Osteoblast (primary cell): ENCODE data around the gene SCUBE3. TPM values are rescaled to one million over a fixed set of nuclear protein-coding genes. Genes with fewer than 3 reads are reported as not detected.

Experiments used
- DNase-seq: peaks from one replicate; pipeline ENCODE4 v3.0.0; 2011; ENCODE audit warnings: low spot score, mixed read lengths; ENCODE audit not compliant: insufficient read length; ENCODE audit errors: missing footprints
- H2AFZ ChIP-seq: 2 replicates; pipeline ENCODE4 v1.6.0; 2011; ENCODE audit warnings: mild to moderate bottlenecking, low read length
- H3K27ac ChIP-seq: 2 replicates; pipeline ENCODE4 v1.5.1; 2011; ENCODE audit warnings: mild to moderate bottlenecking, low read depth, low read length, moderate library complexity
- H3K27me3 ChIP-seq: 2 replicates; pipeline ENCODE4 v1.6.0; 2012; ENCODE audit warnings: mild to moderate bottlenecking, control low read depth, inconsistent platforms, low read length, moderate library complexity; ENCODE audit not compliant: insufficient read depth
- H3K36me3 ChIP-seq: 2 replicates; pipeline ENCODE4 v1.5.1; 2011; ENCODE audit warnings: mild to moderate bottlenecking, low read length, control low read depth, moderate library complexity; ENCODE audit not compliant: insufficient read depth
- H3K4me1 ChIP-seq: 2 replicates; pipeline ENCODE4 v1.5.1; 2011; ENCODE audit warnings: mild to moderate bottlenecking, low read length, control low read depth, moderate library complexity; ENCODE audit not compliant: insufficient read depth
- H3K4me2 ChIP-seq: 2 replicates; pipeline ENCODE4 v1.6.0; 2011; ENCODE audit warnings: mild to moderate bottlenecking, low read length; ENCODE audit not compliant: insufficient read depth
- H3K4me3 ChIP-seq: fragments of 200-600 bp; sonication (generic); 3 replicates; pipeline ENCODE4 v1.5.1; 2012; ENCODE audit warnings: mild to moderate bottlenecking, low read length, inconsistent platforms; ENCODE audit not compliant: insufficient read depth
- H3K79me2 ChIP-seq: 2 replicates; pipeline ENCODE4 v1.6.0; 2012; ENCODE audit warnings: mild to moderate bottlenecking, low read length, control low read depth, inconsistent platforms; ENCODE audit not compliant: insufficient read depth
- H3K9me3 ChIP-seq: 2 replicates; pipeline ENCODE4 v1.5.1; 2011; ENCODE audit warnings: low read depth, low read length, control low read depth
- H4K20me1 ChIP-seq: 2 replicates; pipeline ENCODE4 v1.6.0; 2012; ENCODE audit warnings: mild to moderate bottlenecking, low read length, control low read depth; ENCODE audit not compliant: insufficient read depth
- total RNA-seq: library from RNA; depleted of rRNA; stranded (reverse); fragments of >200 nt; gene quantifications from 2 replicates; pipeline ENCODE4 v1.2.3, GENCODE V29; 2012
- TF ChIP-seq, protein P1 (sequence below): IDR thresholded peaks from 2 replicates; pipeline ENCODE4 v1.5.1; 2011; ENCODE audit warnings: mild to moderate bottlenecking, low read depth, low read length, moderate library complexity; ENCODE audit errors: extremely low read depth

SCUBE3 gene
- total RNA-seq, 1 donor, result 30.4 TPM

- H3K4me2 ChIP-seq, result no peak overlapping the region
- H3K36me3 ChIP-seq, result peaks cover 95% of the 10 kb centered on the region
- H4K20me1 ChIP-seq, result peaks cover 32% of the 10 kb centered on the region
- H3K79me2 ChIP-seq, result peaks cover 64% of the 10 kb centered on the region
- H3K4me3 ChIP-seq, result no peak overlapping the region
- no peak overlapping the region for H3K27ac ChIP-seq
- H3K27me3 ChIP-seq, result no peaks in the 10 kb centered on the region
- no peaks in the 10 kb centered on the region for H3K9me3 ChIP-seq
- DNase-seq, result no peak
- H2AFZ ChIP-seq, result no peak overlapping the region
- TF ChIP-seq, protein P1, sequence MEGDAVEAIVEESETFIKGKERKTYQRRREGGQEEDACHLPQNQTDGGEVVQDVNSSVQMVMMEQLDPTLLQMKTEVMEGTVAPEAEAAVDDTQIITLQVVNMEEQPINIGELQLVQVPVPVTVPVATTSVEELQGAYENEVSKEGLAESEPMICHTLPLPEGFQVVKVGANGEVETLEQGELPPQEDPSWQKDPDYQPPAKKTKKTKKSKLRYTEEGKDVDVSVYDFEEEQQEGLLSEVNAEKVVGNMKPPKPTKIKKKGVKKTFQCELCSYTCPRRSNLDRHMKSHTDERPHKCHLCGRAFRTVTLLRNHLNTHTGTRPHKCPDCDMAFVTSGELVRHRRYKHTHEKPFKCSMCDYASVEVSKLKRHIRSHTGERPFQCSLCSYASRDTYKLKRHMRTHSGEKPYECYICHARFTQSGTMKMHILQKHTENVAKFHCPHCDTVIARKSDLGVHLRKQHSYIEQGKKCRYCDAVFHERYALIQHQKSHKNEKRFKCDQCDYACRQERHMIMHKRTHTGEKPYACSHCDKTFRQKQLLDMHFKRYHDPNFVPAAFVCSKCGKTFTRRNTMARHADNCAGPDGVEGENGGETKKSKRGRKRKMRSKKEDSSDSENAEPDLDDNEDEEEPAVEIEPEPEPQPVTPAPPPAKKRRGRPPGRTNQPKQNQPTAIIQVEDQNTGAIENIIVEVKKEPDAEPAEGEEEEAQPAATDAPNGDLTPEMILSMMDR, result no peak
- H3K4me1 ChIP-seq, result peaks cover 31% of the 10 kb centered on the region
Observed at GRCh38 chr6:35234901-35235300, 21.1 kb downstream of the SCUBE3 start.

GRCh38 chr6:35236223-35236622, 22.5 kb downstream of the SCUBE3 start:
- no peak overlapping the region for H3K4me2 ChIP-seq
- TF ChIP-seq, protein P1, result no peak

DNA sequence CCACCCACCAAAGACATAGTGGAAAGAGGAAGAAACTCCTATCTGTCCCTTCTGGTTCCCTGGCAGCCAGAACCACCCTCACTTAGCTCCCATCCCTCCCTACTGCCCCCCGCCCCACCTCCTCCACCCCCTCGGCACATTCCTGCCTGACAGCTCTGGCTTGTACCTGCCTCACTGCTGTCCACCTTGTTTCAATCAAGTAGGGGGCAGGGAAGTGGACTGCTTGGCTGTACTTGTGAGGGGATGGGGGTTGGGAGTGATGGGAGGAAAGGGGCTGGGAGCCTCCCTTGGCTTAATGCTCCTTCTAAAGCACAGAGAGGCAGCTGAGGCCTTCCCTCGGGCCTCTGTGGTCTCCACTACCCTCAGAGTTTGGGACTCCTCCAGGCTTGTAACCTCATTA, 23.7 kb downstream of the SCUBE3 start:
- no peak overlapping the region for H3K27ac ChIP-seq
- H4K20me1 ChIP-seq, result peaks cover 30% of the 10 kb centered on the region
- H2AFZ ChIP-seq, result no peak overlapping the region
- H3K4me2 ChIP-seq, result no peak overlapping the region
- peaks cover 52% of the 10 kb centered on the region for H3K79me2 ChIP-seq
- TF ChIP-seq, protein P1, result no peak
- no peaks in the 10 kb centered on the region for H3K27me3 ChIP-seq
- peaks cover 10% of the 10 kb centered on the region for H3K4me1 ChIP-seq
- DNase-seq, result no peak
- no peaks in the 10 kb centered on the region for H3K9me3 ChIP-seq
- peaks cover 95% of the 10 kb centered on the region for H3K36me3 ChIP-seq
- no peak overlapping the region for H3K4me3 ChIP-seq

More at GRCh38 chr6:35236223-35236622, 22.5 kb downstream of the SCUBE3 start:
- Histone ChIP-seq H3K4me3 (no peak overlapping the region), H3K27me3 (no peaks in the 10 kb centered on the region), H4K20me1 (peaks cover 27% of the 10 kb centered on the region), H3K36me3 (peaks cover 95% of the 10 kb centered on the region), H3K27ac (no peak overlapping the region), H3K4me1 (peaks cover 17% of the 10 kb centered on the region), H2AFZ (no peak overlapping the region), H3K79me2 (peaks cover 57% of the 10 kb centered on the region), H3K9me3 (no peaks in the 10 kb centered on the region)
- no peak for DNase-seq

DNA sequence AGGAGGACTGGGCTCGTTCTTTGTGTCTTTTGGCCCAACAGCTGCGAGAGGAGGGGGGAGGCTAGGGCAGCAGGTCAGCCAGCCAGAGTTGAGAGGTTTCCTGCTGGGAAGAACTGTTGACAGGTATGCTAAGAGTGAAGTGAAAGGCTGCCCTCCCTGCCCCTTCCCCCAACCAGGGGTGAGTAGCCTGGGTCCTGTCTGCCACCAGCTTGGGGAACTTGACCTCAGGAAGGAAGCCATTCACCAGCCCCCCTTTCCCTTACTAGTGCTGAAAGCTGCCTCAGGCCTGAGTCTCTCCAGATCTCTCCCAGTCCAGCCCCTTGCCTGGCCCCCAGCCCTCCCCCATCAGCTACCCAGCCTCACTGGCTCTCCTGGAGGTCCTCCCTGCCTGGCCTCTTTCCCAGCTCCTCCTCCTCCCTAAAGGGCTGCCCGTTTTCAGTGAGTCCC, 25.1 kb downstream of the SCUBE3 start:
- H4K20me1 ChIP-seq, result peaks cover 31% of the 10 kb centered on the region
- H3K4me3 ChIP-seq, result no peak overlapping the region
- TF ChIP-seq, protein P1, result no peak
- no peak overlapping the region for H2AFZ ChIP-seq
- H3K79me2 ChIP-seq, result peaks cover 42% of the 10 kb centered on the region
- H3K27ac ChIP-seq, result peak overlapping the region; percentile 52
- no peaks in the 10 kb centered on the region for H3K27me3 ChIP-seq
- no peak overlapping the region for H3K4me2 ChIP-seq
- no peaks in the 10 kb centered on the region for H3K9me3 ChIP-seq
- peak; percentile 77 for DNase-seq
- H3K36me3 ChIP-seq, result peaks cover 93% of the 10 kb centered on the region
- peaks cover 7% of the 10 kb centered on the region for H3K4me1 ChIP-seq
